HepG2 (cell line): ENCODE data around the gene LDLRAP1. TPM values are rescaled to one million over a fixed set of nuclear protein-coding genes. Genes with fewer than 3 reads are reported as not detected.

Source experiments
- ATAC-seq: fragments of 200-7000 bp; cut with Tn5 transposase; 3 replicates; pipeline ENCODE4 v1.9.1; 2020; ENCODE audit warnings: mild to moderate bottlenecking, moderate library complexity
- BruUV-seq: library from RNA; stranded (reverse); fragments of 400-500 nt; replicated peaks from 2 replicates; lab custom pipeline; 2021; lab: Mats Ljungman, UMichigan
- CTCF ChIA-PET: fragments of 300-600 bp; formaldehyde crosslinking; extraction: SDS; loops from one replicate; lab custom pipeline; 2021; ENCODE audit warnings: low total read pairs, inconsistent platforms, low intra/inter-chr PET ratio; lab: Yijun Ruan, JAX
- POLR2A ChIA-PET: fragments of 350-600 bp; sonication (Branson Sonifier 250); formaldehyde crosslinking; loops from one replicate; lab custom pipeline; 2020; ENCODE audit warnings: antibody characterized with exemption, inconsistent platforms; lab: Yijun Ruan, JAX
- DNase-seq: peaks from one replicate; pipeline ENCODE4 v3.0.0-alpha.2; 2015; ENCODE audit warnings: low spot score
- FAIRE-seq: peaks from 3 replicates; lab custom pipeline; 2011; peaks lifted over from hg19 to GRCh38; lab: Jason Lieb, UNC
- H2AFZ ChIP-seq: one replicate; pipeline ENCODE4 v1.6.1; 2011; ENCODE audit warnings: low read length, inconsistent platforms
- H3K27ac ChIP-seq: fragments of 300-600 bp; 3 replicates; pipeline ENCODE4 v1.8.0; 2011; ENCODE audit warnings: mixed run types, mild to moderate bottlenecking, mixed read lengths, low read length, inconsistent platforms; ENCODE audit not compliant: insufficient read depth; ENCODE audit errors: extremely low read length
- H3K27me3 ChIP-seq, 2 experiments: fragments of 200-600 bp in 1 of 2; 2 replicates in 1 of 2; 3 replicates in 1 of 2; pipeline versions ENCODE4 v1.6.0 to v1.8.0; 2011; ENCODE audit warnings: low read length in 2 of 2, mild to moderate bottlenecking in 2 of 2, moderate library complexity in 2 of 2, inconsistent platforms in 1 of 2; ENCODE audit not compliant: insufficient read depth in 2 of 2, control insufficient read depth in 1 of 2
- H3K36me3 ChIP-seq, 2 experiments: fragments of 200-600 bp in 1 of 2; replicated peaks in 1 of 2; 2 replicates in 1 of 2; 3 replicates in 1 of 2; pipeline versions ENCODE4 v1.5.1 to v1.8.0; 2011; ENCODE audit warnings: low read length in 2 of 2, inconsistent platforms in 1 of 2; ENCODE audit not compliant: insufficient read depth in 2 of 2, control insufficient read depth in 1 of 2
- H3K4me1 ChIP-seq: 2 replicates; pipeline ENCODE4 v1.5.1; 2012; ENCODE audit warnings: low read length, inconsistent platforms; ENCODE audit not compliant: insufficient read depth
- H3K4me2 ChIP-seq: 2 replicates; pipeline ENCODE4 v1.6.0; 2011; ENCODE audit warnings: low read depth, low read length, inconsistent platforms
- H3K4me3 ChIP-seq, 3 experiments: fragments of 200-600 bp in 1 of 3; sonication (generic), shearing (Covaris generic) in 1 of 3; replicated peaks in 1 of 3; 2 replicates each; pipeline ENCODE4 v1.5.1; 2011 to 2016; ENCODE audit warnings: low read length in 3 of 3, inconsistent platforms in 2 of 3, low read depth in 2 of 3, mild to moderate bottlenecking in 2 of 3, control low read depth in 1 of 3, mixed read lengths in 1 of 3; ENCODE audit not compliant: insufficient read depth in 1 of 3
- H3K79me2 ChIP-seq: one replicate; pipeline ENCODE4 v1.6.1; 2011; ENCODE audit warnings: low read length, inconsistent platforms; ENCODE audit not compliant: insufficient read depth
- H3K9ac ChIP-seq: 2 replicates; pipeline ENCODE4 v1.6.0; 2011; ENCODE audit warnings: mild to moderate bottlenecking, low read depth, low read length, inconsistent platforms; ENCODE audit not compliant: insufficient read depth
- H3K9me3 ChIP-seq: 2 replicates; pipeline ENCODE4 v1.5.1; 2012; ENCODE audit warnings: mild to moderate bottlenecking, low read length
- H4K20me1 ChIP-seq: 2 replicates; pipeline ENCODE4 v1.6.0; 2011; ENCODE audit warnings: inconsistent platforms, mild to moderate bottlenecking, low read length, moderate library complexity; ENCODE audit not compliant: insufficient read depth
- AFF4 ChIP-seq: sonication (generic); formaldehyde crosslinking; IDR thresholded peaks from 2 replicates; pipeline ENCODE4 v1.4.0; 2020; ENCODE audit warnings: missing genetic modification reagents
- IKZF1 ChIP-seq: fragments of 450-650 bp; IDR thresholded peaks from 2 replicates; pipeline ENCODE4 v1.7.1; 2016
- NCOA1 ChIP-seq: sonication (generic); formaldehyde crosslinking; IDR thresholded peaks from 2 replicates; pipeline ENCODE4 v1.9.0; 2021; ENCODE audit warnings: missing genetic modification reagents
- RAD21 ChIP-seq: fragments of 450-650 bp; formaldehyde crosslinking; IDR thresholded peaks from 2 replicates; pipeline ENCODE4 v1.5.0; 2020; ENCODE audit warnings: mild to moderate bottlenecking
- RBM39 ChIP-seq: fragments of 200-400 bp; formaldehyde crosslinking; IDR thresholded peaks from one replicate; pipeline ENCODE4 v1.6.1; 2018; ENCODE audit warnings: antibody characterized with exemption, mild to moderate bottlenecking, low read depth, low read length; ENCODE audit not compliant: poor library complexity, severe bottlenecking
- STAG1 ChIP-seq: sonication (generic); formaldehyde crosslinking; IDR thresholded peaks from 2 replicates; pipeline ENCODE4 v1.4.0; 2020; ENCODE audit warnings: missing genetic modification reagents
- THRA ChIP-seq: sonication (generic); formaldehyde crosslinking; IDR thresholded peaks from 2 replicates; pipeline ENCODE4 v1.4.0; 2020; ENCODE audit warnings: missing genetic modification reagents, borderline replicate concordance
- ZNF761 ChIP-seq: sonication (generic); formaldehyde crosslinking; conservative IDR thresholded peaks from 2 replicates; pipeline ENCODE4 v1.4.0; 2020; ENCODE audit warnings: mild to moderate bottlenecking, missing genetic modification reagents
- WGBS: methylation state at CpG from one replicate; pipeline ENCODE4 v1.1.6; 2017; ENCODE audit warnings: low lambda C conversion rate; 5-methylcytosine and 5-hydroxymethylcytosine counted together
- in situ Hi-C: cut with HindIII; loops from 2 replicates; pipeline ENCODE4 v1.10.0; 2017; ENCODE audit warnings: low pct_unique_long_range_greater_than_20kb; ENCODE audit not compliant: extremely low pct_ligation_motif_present
- intact Hi-C: fragments of 100-400 bp; cut with micrococcal nuclease; formaldehyde crosslinking; loops from one replicate; pipeline ENCODE4 v1.10.0; 2022; ENCODE audit not compliant: unreplicated experiment
- polyA plus RNA-seq, 8 experiments: library from polyadenylated mRNA; depleted of rRNA in 3 of 8; stranded (reverse) in 7 of 8; unstranded in 1 of 8; fragments of >200 nt; fragmentation: Illumina TruSeq in 4 of 8; extraction: Trizol in 4 of 8; gene quantifications; 2 replicates each; pipeline versions ENCODE4 v1.2.1 to v1.2.3, GENCODE V29; 2011 to 2016; ENCODE audit warnings: low read depth in 4 of 8, missing spikeins in 1 of 8, mixed read lengths in 1 of 8; ENCODE audit not compliant: insufficient read depth in 1 of 8
- total RNA-seq, 5 experiments: library from RNA; depleted of rRNA; stranded (reverse); fragments of >200 nt; fragmentation: Illumina TruSeq; extraction: Trizol; gene quantifications; 2 replicates each; pipeline ENCODE4 v1.2.3, GENCODE V29; 2016; ENCODE audit warnings: low read depth in 1 of 5
- TF ChIP-seq, protein P1 (sequence below): sonication (generic); formaldehyde crosslinking; IDR thresholded peaks from 2 replicates; pipeline ENCODE4 v1.8.1; 2023; ENCODE audit warnings: mild to moderate bottlenecking, missing genetic modification reagents
- TF ChIP-seq, protein P2 (sequence below): sonication (generic); formaldehyde crosslinking; IDR thresholded peaks from 2 replicates; pipeline ENCODE4 v1.9.0; 2021; ENCODE audit warnings: missing genetic modification reagents, mild to moderate bottlenecking, borderline replicate concordance

The LDLRAP1 gene
- total and polyA plus RNA-seq, 2 of the 13 experiments (the other 11 are each of a cell fraction or from before 2014, with no cell fraction given): 7.2 to 12.1 TPM

- peak; percentile 65; the same call in 1 of the 2 replicates for TF ChIP-seq RAD21 (CRISPR knock-in tag)
- TF ChIP-seq STAG1: peak; percentile 75
- TF ChIP-seq, all 625 proteins: peak for 4
These were observed 39.6 kb upstream of the LDLRAP1 start (continued) for GRCh38 chr1:25503551-25504426.

- CTCF ChIA-PET: no interaction called here
- no peak overlapping the region for H3K4me2 ChIP-seq
- no TSS peak for BruUV-seq
- H2AFZ ChIP-seq: no peak overlapping the region
- no peaks in the 10 kb centered on the region for H3K79me2 ChIP-seq
- no peaks in the 10 kb centered on the region for H3K36me3 ChIP-seq
- H3K9me3 ChIP-seq: no peaks in the 10 kb centered on the region
- DNase-seq (no peak), FAIRE-seq (no peak), ATAC-seq (no peak; the same call in 2 of the 3 replicates)
- H3K27me3 ChIP-seq: no peaks in the 10 kb centered on the region; a peak in 1 of 5 replicates
- 80% methylated on average over 9 of the region's 9 CpGs for WGBS
- H3K9ac ChIP-seq: no peak overlapping the region
- intact Hi-C loops (no loop called here), in situ Hi-C loops (loop anchor here (25.0 kb wide), 1 partner anchor 93 kb away; the partner anchor contains the start of gene RHCE)
- POLR2A ChIA-PET: no interaction called here
- H3K4me3 ChIP-seq: no peak overlapping the region
- H3K4me1 ChIP-seq: peaks cover 25% of the 10 kb centered on the region
- H3K27ac ChIP-seq: no peak overlapping the region
- H4K20me1 ChIP-seq: no peaks in the 10 kb centered on the region
- TF ChIP-seq THRA (CRISPR knock-in tag) (no peak), IKZF1 (no peak), ZNF761 (CRISPR knock-in tag) (no peak), AFF4 (CRISPR knock-in tag) (no peak), NCOA1 (no peak), RBM39 (no peak)
- TF ChIP-seq, protein P1, sequence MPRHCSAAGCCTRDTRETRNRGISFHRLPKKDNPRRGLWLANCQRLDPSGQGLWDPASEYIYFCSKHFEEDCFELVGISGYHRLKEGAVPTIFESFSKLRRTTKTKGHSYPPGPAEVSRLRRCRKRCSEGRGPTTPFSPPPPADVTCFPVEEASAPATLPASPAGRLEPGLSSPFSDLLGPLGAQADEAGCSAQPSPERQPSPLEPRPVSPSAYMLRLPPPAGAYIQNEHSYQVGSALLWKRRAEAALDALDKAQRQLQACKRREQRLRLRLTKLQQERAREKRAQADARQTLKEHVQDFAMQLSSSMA (CRISPR knock-in tag): no peak
- TF ChIP-seq, protein P2, sequence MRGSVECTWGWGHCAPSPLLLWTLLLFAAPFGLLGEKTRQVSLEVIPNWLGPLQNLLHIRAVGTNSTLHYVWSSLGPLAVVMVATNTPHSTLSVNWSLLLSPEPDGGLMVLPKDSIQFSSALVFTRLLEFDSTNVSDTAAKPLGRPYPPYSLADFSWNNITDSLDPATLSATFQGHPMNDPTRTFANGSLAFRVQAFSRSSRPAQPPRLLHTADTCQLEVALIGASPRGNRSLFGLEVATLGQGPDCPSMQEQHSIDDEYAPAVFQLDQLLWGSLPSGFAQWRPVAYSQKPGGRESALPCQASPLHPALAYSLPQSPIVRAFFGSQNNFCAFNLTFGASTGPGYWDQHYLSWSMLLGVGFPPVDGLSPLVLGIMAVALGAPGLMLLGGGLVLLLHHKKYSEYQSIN (CRISPR knock-in tag): no peak
These were observed 38.5 kb upstream of the LDLRAP1 start for GRCh38 chr1:25504706-25505595.
